PC-3 (cell line): ENCODE data around the gene SLC39A11. TPM values are rescaled to one million over a fixed set of nuclear protein-coding genes. Genes with fewer than 3 reads are reported as not detected.
A peak's percentile ranks its signal among the peaks of the same experiment; 100 is the strongest.

Experiments
- ATAC-seq: fragments of 200-7000 bp; cut with Tn5 transposase; 2 replicates; pipeline ENCODE4 v1.9.1; 2020; ENCODE audit warnings: mild to moderate bottlenecking, moderate library complexity
- BruUV-seq: library from RNA; stranded (reverse); fragments of 400-500 nt; replicated peaks from 2 replicates; lab custom pipeline; 2021; lab: Mats Ljungman, UMichigan
- CTCF ChIA-PET: fragments of 300-600 bp; sonication (Branson Sonifier 250); formaldehyde crosslinking; loops from one replicate; lab custom pipeline; 2022; ENCODE audit warnings: antibody characterized with exemption; lab: Charles Lee
- POLR2A ChIA-PET: fragments of 300-600 bp; sonication (Branson Sonifier 250); formaldehyde crosslinking; loops from one replicate; lab custom pipeline; 2022; ENCODE audit warnings: antibody characterized with exemption; ENCODE audit not compliant: unreplicated experiment; lab: Charles Lee
- DNase-seq: peaks from one replicate; pipeline ENCODE4 v3.0.0-alpha.2; 2015
- H2AFZ ChIP-seq: fragments of 300-600 bp; sonication (generic); 2 replicates; pipeline ENCODE4 v1.6.0; 2016; ENCODE audit warnings: antibody characterized with exemption, low read length
- H3F3A ChIP-seq: fragments of 300-600 bp; sonication (generic); one replicate; pipeline ENCODE4 v1.6.0; 2017; ENCODE audit warnings: antibody characterized with exemption, low read length, control low read depth, mild to moderate bottlenecking; ENCODE audit not compliant: unreplicated experiment
- H3K27ac ChIP-seq: fragments of 300-600 bp; sonication (generic); 2 replicates; pipeline ENCODE4 v1.5.1; 2016; ENCODE audit warnings: mild to moderate bottlenecking, low read length
- H3K27me3 ChIP-seq: fragments of 300-600 bp; sonication (generic); 2 replicates; pipeline ENCODE4 v1.6.1; 2016; ENCODE audit warnings: low read length, mixed read lengths
- H3K36me3 ChIP-seq: fragments of 300-600 bp; sonication (generic); 2 replicates; pipeline ENCODE4 v1.6.1; 2016; ENCODE audit warnings: low read depth, mixed run types, low read length, mixed read lengths
- H3K4me1 ChIP-seq: fragments of 300-600 bp; sonication (generic); 2 replicates; pipeline ENCODE4 v1.5.1; 2016; ENCODE audit warnings: low read length; ENCODE audit not compliant: insufficient read depth
- H3K4me2 ChIP-seq: fragments of 300-600 bp; sonication (generic); 2 replicates; pipeline ENCODE4 v1.6.0; 2016; ENCODE audit warnings: low read length
- H3K4me3 ChIP-seq: fragments of 300-600 bp; sonication (generic); 2 replicates; pipeline ENCODE4 v1.5.1; 2016; ENCODE audit warnings: mild to moderate bottlenecking, low read length, mixed read lengths
- H3K79me2 ChIP-seq: fragments of 300-600 bp; sonication (generic); 2 replicates; pipeline ENCODE4 v1.6.1; 2017; ENCODE audit warnings: low read length, mixed read lengths
- H3K9ac ChIP-seq: fragments of 300-600 bp; sonication (generic); 2 replicates; pipeline ENCODE4 v1.6.0; 2016; ENCODE audit warnings: mild to moderate bottlenecking, low read length
- H3K9me2 ChIP-seq: fragments of 300-600 bp; sonication (generic); replicated peaks from 2 replicates; pipeline ENCODE4 v1.6.1; 2016; ENCODE audit warnings: mixed run types, low read length, mixed read lengths
- H3K9me3 ChIP-seq: fragments of 300-600 bp; sonication (generic); 2 replicates; pipeline ENCODE4 v1.6.1; 2016; ENCODE audit warnings: low read length, mixed read lengths
- H4K20me1 ChIP-seq: fragments of 300-600 bp; sonication (generic); 2 replicates; pipeline ENCODE4 v1.6.1; 2016; ENCODE audit warnings: low read length, mixed read lengths
- CTCF ChIP-seq: fragments of 300-600 bp; sonication (generic); conservative IDR thresholded peaks from 2 replicates; pipeline ENCODE4 v1.5.1; 2017; ENCODE audit warnings: antibody characterized with exemption, low read depth, mild to moderate bottlenecking, low read length
- EZH2 ChIP-seq: fragments of 300-600 bp; sonication (generic); IDR thresholded peaks from one replicate; pipeline ENCODE4 v1.6.1; 2017; ENCODE audit warnings: antibody characterized with exemption, mild to moderate bottlenecking, low read length; ENCODE audit not compliant: unreplicated experiment
- EZH2phosphoT487 ChIP-seq: fragments of 300-600 bp; sonication (generic); IDR thresholded peaks from 2 replicates; pipeline ENCODE4 v1.6.1; 2018; ENCODE audit warnings: mild to moderate bottlenecking, antibody characterized with exemption, low read length, borderline replicate concordance
- intact Hi-C: fragments of 100-400 bp; cut with micrococcal nuclease; formaldehyde crosslinking; loops from 2 replicates; pipeline ENCODE4 v1.9.0; 2023
- total RNA-seq: library from RNA; depleted of rRNA; stranded (reverse); fragments of >200 nt; gene quantifications from 2 replicates; pipeline ENCODE4 v1.2.3, GENCODE V29; 2014

The SLC39A11 gene
- total RNA-seq, 1 experiment from 2014 or later: 37.7 TPM

- no peak for DNase-seq
- H3K36me3 ChIP-seq: 0 out of 2 replicates have a peak, but pooled peaks cover 7% of the 10 kb centered on the region
- H3K9me2 ChIP-seq: no peaks in the 10 kb centered on the region
- H2AFZ ChIP-seq: no peak overlapping the region
- H4K20me1 ChIP-seq: no peaks in the 10 kb centered on the region
- ATAC-seq: no peak
- BruUV-seq: no TSS peak
- H3F3A ChIP-seq: no peaks in the 10 kb centered on the region
- H3K4me2 ChIP-seq: no peak overlapping the region
- no peak overlapping the region for H3K9ac ChIP-seq
- ChIA-PET CTCF (no interaction called here), POLR2A (no interaction called here)
- no peaks in the 10 kb centered on the region for H3K79me2 ChIP-seq
- TF ChIP-seq CTCF (no peak), EZH2 (no peak), EZH2phosphoT487 (no peak)
- H3K27ac ChIP-seq: no peak overlapping the region
- H3K4me1 ChIP-seq: no peaks in the 10 kb centered on the region
- H3K9me3 ChIP-seq: no peaks in the 10 kb centered on the region
- intact Hi-C loops: no loop called here
- no peaks in the 10 kb centered on the region for H3K27me3 ChIP-seq
- no peak overlapping the region for H3K4me3 ChIP-seq
These were observed 61.5 kb downstream of the SLC39A11 start for GRCh38 chr17:73030995-73031394.

GRCh38 chr17:73030501-73030921 lies 62.0 kb downstream of the SLC39A11 start:
- no peaks in the 10 kb centered on the region for H3K9me3 ChIP-seq
- H3K27me3 ChIP-seq: no peaks in the 10 kb centered on the region
- intact Hi-C loops: no loop called here
- no peaks in the 10 kb centered on the region for H3K9me2 ChIP-seq
- DNase-seq (no peak), ATAC-seq (no peak)
- no peaks in the 10 kb centered on the region for H3K79me2 ChIP-seq
- H3K27ac ChIP-seq: no peak overlapping the region
- H3K4me1 ChIP-seq: no peaks in the 10 kb centered on the region
- ChIA-PET CTCF (interaction anchor here (0.6 kb wide), 1 partner anchor 305 kb away, joined by 3 read pairs; no protein-coding TSS in a partner anchor), POLR2A (no interaction called here)
- H3K4me2 ChIP-seq: no peak overlapping the region
- TF ChIP-seq EZH2 (no peak), EZH2phosphoT487 (no peak), CTCF (no peak)
- H3K4me3 ChIP-seq: no peak overlapping the region
- no peaks in the 10 kb centered on the region for H4K20me1 ChIP-seq
- no peaks in the 10 kb centered on the region for H3F3A ChIP-seq
- H2AFZ ChIP-seq: no peak overlapping the region
- 0 out of 2 replicates have a peak, but pooled peaks cover 7% of the 10 kb centered on the region for H3K36me3 ChIP-seq
- BruUV-seq: TSS peak; percentile 10
- H3K9ac ChIP-seq: no peak overlapping the region

- no peaks in the 10 kb centered on the region for H3K9me3 ChIP-seq
- H2AFZ ChIP-seq: no peak overlapping the region
- H3F3A ChIP-seq: no peaks in the 10 kb centered on the region
- intact Hi-C loops: no loop called here
- no peak overlapping the region for H3K4me3 ChIP-seq
- POLR2A ChIA-PET: no interaction called here
- DNase-seq (no peak), ATAC-seq (no peak)
- CTCF ChIA-PET: interaction anchor here (0.6 kb wide), 1 partner anchor 305 kb away, joined by 3 read pairs; no protein-coding TSS in a partner anchor
- no peaks in the 10 kb centered on the region for H4K20me1 ChIP-seq
- TF ChIP-seq EZH2 (no peak), EZH2phosphoT487 (no peak), CTCF (no peak)
- 0 out of 2 replicates have a peak, but pooled peaks cover 7% of the 10 kb centered on the region for H3K36me3 ChIP-seq
- BruUV-seq: no TSS peak
- H3K27ac ChIP-seq: no peak overlapping the region
- H3K9ac ChIP-seq: no peak overlapping the region
- H3K27me3 ChIP-seq: no peaks in the 10 kb centered on the region
- no peaks in the 10 kb centered on the region for H3K79me2 ChIP-seq
- H3K4me2 ChIP-seq: no peak overlapping the region
- H3K4me1 ChIP-seq: no peaks in the 10 kb centered on the region
- H3K9me2 ChIP-seq: no peaks in the 10 kb centered on the region
These were observed 62.5 kb downstream of the SLC39A11 start for GRCh38 chr17:73029991-73030390.
